Fibroblast of mammary gland (primary cell): ENCODE results near the gene UBA7.
"Not testable (repeated sequence)": the region's sequence is repeated elsewhere in the genome, so short reads cannot be mapped to it uniquely, and the experiment has no call there.

Experiments
- DNase-seq: peaks from one replicate; pipeline ENCODE4 v3.0.0-alpha.2; 2010; ENCODE audit warnings: low read depth
- H3K4me3 ChIP-seq: 2 replicates; pipeline ENCODE4 v1.5.1; 2011; ENCODE audit warnings: low read depth, mild to moderate bottlenecking, low read length, moderate library complexity; ENCODE audit not compliant: control insufficient read depth
- CTCF ChIP-seq: conservative IDR thresholded peaks from 2 replicates; pipeline ENCODE4 v1.5.1; 2011; ENCODE audit warnings: low read depth, low read length, inconsistent platforms; ENCODE audit not compliant: control insufficient read depth, insufficient read depth

Gene UBA7

GRCh38 chr3:49780080-49780974 is 33.4 kb downstream of the UBA7 start:
- no peak for TF ChIP-seq CTCF
- no peak for DNase-seq
- no peak overlapping the region for H3K4me3 ChIP-seq

DNA sequence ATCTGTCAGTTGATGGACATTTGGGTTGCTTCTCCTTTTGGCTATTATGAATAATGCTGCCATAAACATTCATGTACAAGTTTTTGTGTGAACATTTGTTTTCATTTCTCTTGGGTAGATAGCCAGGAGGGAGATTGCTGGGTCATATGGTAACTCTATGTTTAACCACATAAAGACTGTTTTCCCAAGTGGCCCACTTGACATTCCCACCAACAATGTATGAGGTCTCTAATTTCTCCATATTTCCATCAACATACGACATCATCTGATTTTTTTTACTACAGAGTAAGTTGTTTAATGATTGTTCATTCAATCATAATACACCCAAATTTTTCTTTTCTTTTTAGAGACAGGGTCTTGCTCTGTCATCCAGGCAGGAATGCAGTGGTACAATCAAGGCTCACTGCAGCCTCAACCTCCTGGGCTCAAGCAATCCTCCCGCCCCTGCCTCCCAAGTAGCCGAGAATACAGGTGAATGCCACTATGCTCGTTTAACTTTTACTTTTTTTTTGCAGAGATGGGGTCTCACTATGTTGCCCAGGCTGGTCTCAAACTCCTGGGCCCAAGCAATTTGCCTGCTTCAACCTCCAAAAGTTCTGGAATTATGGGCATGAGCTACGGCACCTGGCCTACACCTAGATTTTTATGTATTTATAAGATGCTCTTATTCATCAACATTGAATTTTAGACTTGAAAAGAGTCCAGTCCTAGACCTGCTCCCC is 34.2 kb downstream of the UBA7 start:
- no peak for DNase-seq
- no peak for TF ChIP-seq CTCF
- H3K4me3 ChIP-seq = no peak overlapping the region

GRCh38 chr3:49776101-49776500 is 37.7 kb downstream of the UBA7 start:
- H3K4me3 ChIP-seq, DNase-seq: not testable (repeated sequence)

GRCh38 chr3:49775538-49775937 is 38.2 kb downstream of the UBA7 start:
- no peak for DNase-seq
- no peak overlapping the region for H3K4me3 ChIP-seq
- TF ChIP-seq CTCF = no peak

DNA sequence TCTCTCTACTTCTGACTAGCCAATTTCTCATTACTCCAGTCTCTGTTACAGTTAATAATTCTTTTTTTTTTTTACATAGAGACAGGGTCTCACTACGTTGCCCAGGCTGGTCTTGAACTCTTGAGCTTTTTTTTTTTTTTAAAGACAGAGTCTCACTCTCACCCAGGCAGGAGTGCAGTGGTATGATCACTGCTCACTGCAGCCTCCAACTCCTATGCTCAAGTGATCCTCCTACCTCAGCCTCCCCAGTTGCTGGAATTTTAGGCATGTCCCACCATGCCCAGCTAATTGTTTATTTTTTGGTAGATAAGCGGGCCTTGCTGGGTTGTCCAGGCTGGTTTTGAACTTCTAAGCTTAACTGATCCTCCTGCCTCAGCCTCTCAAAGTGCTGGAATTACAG is 41.0 kb downstream of the UBA7 start:
- no peak overlapping the region for H3K4me3 ChIP-seq
- DNase-seq = no peak
- TF ChIP-seq CTCF = no peak

DNA sequence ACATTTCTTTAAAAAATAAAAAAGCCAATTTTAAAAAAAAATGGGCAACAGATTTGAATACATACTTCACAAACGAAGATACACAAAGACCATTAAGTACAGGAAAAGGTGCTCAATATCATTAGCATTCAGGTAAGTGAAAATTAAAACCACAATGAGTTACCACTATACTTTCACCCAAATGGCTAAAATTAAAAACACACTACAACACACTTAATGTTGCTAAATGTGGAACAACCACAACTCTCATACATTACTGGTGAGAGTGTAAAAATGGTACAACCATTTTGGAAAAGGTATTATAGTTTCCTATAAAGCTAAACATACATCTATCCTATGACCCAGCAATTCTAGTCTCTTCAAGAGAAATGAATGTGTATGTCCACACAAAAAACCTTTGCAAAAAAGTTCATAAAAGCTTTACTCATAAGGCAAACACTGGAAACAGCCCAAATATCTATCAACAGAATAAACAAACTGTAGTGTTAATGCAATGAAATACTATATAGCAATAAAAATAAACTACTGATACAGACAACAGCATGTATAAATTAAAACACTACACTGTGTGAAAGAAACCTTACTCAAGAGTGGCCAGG is 42.3 kb downstream of the UBA7 start:
- no peak overlapping the region for H3K4me3 ChIP-seq
- no peak for TF ChIP-seq CTCF

GRCh38 chr3:49769926-49770325 is 43.8 kb downstream of the UBA7 start:
- no peak for TF ChIP-seq CTCF
- H3K4me3 ChIP-seq = no peak overlapping the region
- no peak for DNase-seq

More for the DNA sequence above, 42.3 kb downstream of the UBA7 start:
- DNase-seq = no peak
